Neural cell (in vitro differentiated cells): ENCODE measurements around the gene TMEM53. TPM values are rescaled to one million over a fixed set of nuclear protein-coding genes. Genes with fewer than 3 reads are reported as not detected.

Source experiments
- H2AFZ ChIP-seq: fragments of 200-600, 300-800 bp; sonication (generic), shearing (Covaris generic); 2 replicates; pipeline ENCODE4 v1.6.0; 2014; ENCODE audit warnings: low read depth, mild to moderate bottlenecking, antibody characterized with exemption, low read length, moderate library complexity
- H3F3A ChIP-seq: fragments of 200-600 bp; shearing (Covaris generic); 2 replicates; pipeline ENCODE4 v1.6.1; 2016; ENCODE audit warnings: mild to moderate bottlenecking, moderate library complexity, mixed read lengths, antibody characterized with exemption, low read length; ENCODE audit not compliant: insufficient read depth, poor library complexity, severe bottlenecking
- H3K27ac ChIP-seq: fragments of 200-600, 300-800 bp; sonication (generic), shearing (Covaris generic); 2 replicates; pipeline ENCODE4 v1.5.1; 2014; ENCODE audit warnings: mild to moderate bottlenecking, low read length, moderate library complexity
- H3K27me3 ChIP-seq: fragments of 300-800, 200-600 bp; sonication (generic), shearing (Covaris generic); 2 replicates; pipeline ENCODE4 v1.6.0; 2014; ENCODE audit warnings: mild to moderate bottlenecking, low read depth, low read length, moderate library complexity; ENCODE audit not compliant: insufficient read depth
- H3K36me3 ChIP-seq: fragments of 300-800, 200-600 bp; sonication (generic), shearing (Covaris generic); 2 replicates; pipeline ENCODE4 v1.5.1; 2014; ENCODE audit warnings: mild to moderate bottlenecking, antibody characterized with exemption, low read length, moderate library complexity; ENCODE audit not compliant: insufficient read depth
- H3K4me2 ChIP-seq: fragments of 300-800, 200-600 bp; sonication (generic), shearing (Covaris generic); 2 replicates; pipeline ENCODE4 v1.6.0; 2014; ENCODE audit warnings: mild to moderate bottlenecking, low read length
- H3K4me3 ChIP-seq: fragments of 300-800, 200-600 bp; sonication (generic), shearing (Covaris generic); 2 replicates; pipeline ENCODE4 v1.5.1; 2014; ENCODE audit warnings: mild to moderate bottlenecking, low read length, moderate library complexity
- H3K79me2 ChIP-seq: fragments of 200-600 bp; shearing (Covaris generic); replicated peaks from 2 replicates; pipeline ENCODE4 v1.6.0; 2014; ENCODE audit warnings: mild to moderate bottlenecking, low read length, moderate library complexity; ENCODE audit not compliant: insufficient read depth
- H3K9ac ChIP-seq: fragments of 300-800, 200-600 bp; sonication (generic), shearing (Covaris generic); 2 replicates; pipeline ENCODE4 v1.6.1; 2016; ENCODE audit warnings: mild to moderate bottlenecking, low read length, mixed read lengths
- H3K9me2 ChIP-seq: fragments of 200-600 bp; shearing (Covaris generic); 2 replicates; pipeline ENCODE4 v1.6.1; 2016; ENCODE audit warnings: mild to moderate bottlenecking, low read length, mixed read lengths; ENCODE audit not compliant: insufficient read depth
- H3K9me3 ChIP-seq: fragments of 200-600, 300-800 bp; sonication (generic), shearing (Covaris generic); 2 replicates; pipeline ENCODE4 v1.6.1; 2016; ENCODE audit warnings: mild to moderate bottlenecking, mixed run types, low read length, moderate library complexity, mixed read lengths
- H4K20me1 ChIP-seq: fragments of 200-600 bp; shearing (Covaris generic); 2 replicates; pipeline ENCODE4 v1.6.1; 2016; ENCODE audit warnings: mild to moderate bottlenecking, mixed run types; ENCODE audit not compliant: insufficient read depth
- CTCF ChIP-seq: fragments of 450-650 bp; IDR thresholded peaks from 2 replicates; pipeline ENCODE4 v1.5.1; 2014; ENCODE audit warnings: antibody characterized with exemption, mild to moderate bottlenecking, moderate library complexity; ENCODE audit not compliant: poor library complexity, severe bottlenecking
- EP300 ChIP-seq: fragments of 450-650 bp; conservative IDR thresholded peaks from 2 replicates; pipeline ENCODE4 v1.6.1; 2014; ENCODE audit warnings: antibody characterized with exemption, mild to moderate bottlenecking, moderate library complexity; ENCODE audit not compliant: poor library complexity, severe bottlenecking
- EZH2 ChIP-seq: fragments of 200-600, 300-800 bp; shearing (Covaris generic), sonication (generic); IDR thresholded peaks from 2 replicates; pipeline ENCODE4 v1.6.1; 2014; ENCODE audit warnings: antibody characterized with exemption, low read length, borderline replicate concordance, mild to moderate bottlenecking; ENCODE audit not compliant: insufficient read depth, poor library complexity, severe bottlenecking
- MXI1 ChIP-seq: fragments of 450-650 bp; conservative IDR thresholded peaks from 2 replicates; pipeline ENCODE4 v1.6.1; 2014; ENCODE audit warnings: antibody characterized with exemption, mild to moderate bottlenecking; ENCODE audit not compliant: poor library complexity, severe bottlenecking
- POLR2AphosphoS5 ChIP-seq: IDR thresholded peaks from 2 replicates; pipeline ENCODE4 v1.6.1; 2012
- RAD21 ChIP-seq: fragments of 450-650 bp; conservative IDR thresholded peaks from 2 replicates; pipeline ENCODE4 v1.6.1; 2014; ENCODE audit warnings: antibody characterized with exemption, mild to moderate bottlenecking, moderate library complexity
- REST ChIP-seq: IDR thresholded peaks from 2 replicates; pipeline ENCODE4 v1.6.1; 2012; ENCODE audit warnings: borderline replicate concordance
- SMC3 ChIP-seq: fragments of 450-650 bp; conservative IDR thresholded peaks from 2 replicates; pipeline ENCODE4 v1.6.1; 2014; ENCODE audit warnings: antibody characterized with exemption, mild to moderate bottlenecking, moderate library complexity; ENCODE audit not compliant: poor library complexity
- TAF1 ChIP-seq: IDR thresholded peaks from 2 replicates; pipeline ENCODE4 v1.6.1; 2012; ENCODE audit warnings: low read depth
- polyA plus RNA-seq: library from polyadenylated mRNA; depleted of rRNA; stranded (reverse); fragments of >200 nt; gene quantifications from 2 replicates; pipeline ENCODE4 v1.2.3, GENCODE V29; 2014

The TMEM53 gene
- polyA plus RNA-seq, 1 donor from 2014 or later: 13.4 TPM

GRCh38 chr1:44625348-44625747 is 48.9 kb downstream of the TMEM53 start:
- Histone ChIP-seq H3K9me3 (no peaks in the 10 kb centered on the region), H3K4me2 (no peak overlapping the region), H3K27ac (no peak overlapping the region), H4K20me1 (no peaks in the 10 kb centered on the region), H3K9me2 (no peaks in the 10 kb centered on the region), H3K27me3 (no peaks in the 10 kb centered on the region), H3F3A (no peaks in the 10 kb centered on the region), H3K36me3 (no peaks in the 10 kb centered on the region), H3K9ac (no peak overlapping the region), H3K79me2 (no peaks in the 10 kb centered on the region), H2AFZ (no peak overlapping the region), H3K4me3 (no peak overlapping the region)
- TF ChIP-seq CTCF: no peak
- no peak for TF ChIP-seq RAD21
- TF ChIP-seq POLR2AphosphoS5: no peak
- TF ChIP-seq TAF1: no peak
- TF ChIP-seq SMC3: no peak
- TF ChIP-seq EP300: no peak
- TF ChIP-seq EZH2: no peak
- no peak for TF ChIP-seq MXI1

- Histone ChIP-seq H3K9me3 (no peaks in the 10 kb centered on the region), H3F3A (no peaks in the 10 kb centered on the region), H3K36me3 (no peaks in the 10 kb centered on the region), H2AFZ (no peak overlapping the region), H3K27ac (no peak overlapping the region), H4K20me1 (no peaks in the 10 kb centered on the region), H3K27me3 (no peaks in the 10 kb centered on the region), H3K4me3 (no peak overlapping the region), H3K9me2 (no peaks in the 10 kb centered on the region), H3K4me2 (no peak overlapping the region), H3K9ac (no peak overlapping the region), H3K79me2 (no peaks in the 10 kb centered on the region)
- TF ChIP-seq EP300 (no peak), TAF1 (no peak), POLR2AphosphoS5 (no peak), SMC3 (no peak), RAD21 (no peak), MXI1 (no peak), CTCF (no peak), REST (no peak), EZH2 (no peak)
These were observed 49.9 kb downstream of the TMEM53 start for GRCh38 chr1:44624268-44624901.
